PC-3 (cell line): ENCODE data around the gene GABARAPL2. TPM values are rescaled to one million over a fixed set of nuclear protein-coding genes. Genes with fewer than 3 reads are reported as not detected.

Experiments
- ATAC-seq: fragments of 200-7000 bp; cut with Tn5 transposase; 2 replicates; pipeline ENCODE4 v1.9.1; 2020; ENCODE audit warnings: mild to moderate bottlenecking, moderate library complexity
- BruUV-seq: library from RNA; stranded (reverse); fragments of 400-500 nt; replicated peaks from 2 replicates; lab custom pipeline; 2021; lab: Mats Ljungman, UMichigan
- CTCF ChIA-PET: fragments of 300-600 bp; sonication (Branson Sonifier 250); formaldehyde crosslinking; loops from one replicate; lab custom pipeline; 2022; ENCODE audit warnings: antibody characterized with exemption; lab: Charles Lee
- POLR2A ChIA-PET: fragments of 300-600 bp; sonication (Branson Sonifier 250); formaldehyde crosslinking; loops from one replicate; lab custom pipeline; 2022; ENCODE audit warnings: antibody characterized with exemption; ENCODE audit not compliant: unreplicated experiment; lab: Charles Lee
- DNase-seq: peaks from one replicate; pipeline ENCODE4 v3.0.0-alpha.2; 2015
- H2AFZ ChIP-seq: fragments of 300-600 bp; sonication (generic); 2 replicates; pipeline ENCODE4 v1.6.0; 2016; ENCODE audit warnings: antibody characterized with exemption, low read length
- H3F3A ChIP-seq: fragments of 300-600 bp; sonication (generic); one replicate; pipeline ENCODE4 v1.6.0; 2017; ENCODE audit warnings: antibody characterized with exemption, low read length, control low read depth, mild to moderate bottlenecking; ENCODE audit not compliant: unreplicated experiment
- H3K27ac ChIP-seq: fragments of 300-600 bp; sonication (generic); 2 replicates; pipeline ENCODE4 v1.5.1; 2016; ENCODE audit warnings: mild to moderate bottlenecking, low read length
- H3K27me3 ChIP-seq: fragments of 300-600 bp; sonication (generic); 2 replicates; pipeline ENCODE4 v1.6.1; 2016; ENCODE audit warnings: low read length, mixed read lengths
- H3K36me3 ChIP-seq: fragments of 300-600 bp; sonication (generic); 2 replicates; pipeline ENCODE4 v1.6.1; 2016; ENCODE audit warnings: low read depth, mixed run types, low read length, mixed read lengths
- H3K4me1 ChIP-seq: fragments of 300-600 bp; sonication (generic); 2 replicates; pipeline ENCODE4 v1.5.1; 2016; ENCODE audit warnings: low read length; ENCODE audit not compliant: insufficient read depth
- H3K4me2 ChIP-seq: fragments of 300-600 bp; sonication (generic); 2 replicates; pipeline ENCODE4 v1.6.0; 2016; ENCODE audit warnings: low read length
- H3K4me3 ChIP-seq: fragments of 300-600 bp; sonication (generic); 2 replicates; pipeline ENCODE4 v1.5.1; 2016; ENCODE audit warnings: mild to moderate bottlenecking, low read length, mixed read lengths
- H3K79me2 ChIP-seq: fragments of 300-600 bp; sonication (generic); 2 replicates; pipeline ENCODE4 v1.6.1; 2017; ENCODE audit warnings: low read length, mixed read lengths
- H3K9ac ChIP-seq: fragments of 300-600 bp; sonication (generic); 2 replicates; pipeline ENCODE4 v1.6.0; 2016; ENCODE audit warnings: mild to moderate bottlenecking, low read length
- H3K9me2 ChIP-seq: fragments of 300-600 bp; sonication (generic); replicated peaks from 2 replicates; pipeline ENCODE4 v1.6.1; 2016; ENCODE audit warnings: mixed run types, low read length, mixed read lengths
- H3K9me3 ChIP-seq: fragments of 300-600 bp; sonication (generic); 2 replicates; pipeline ENCODE4 v1.6.1; 2016; ENCODE audit warnings: low read length, mixed read lengths
- H4K20me1 ChIP-seq: fragments of 300-600 bp; sonication (generic); 2 replicates; pipeline ENCODE4 v1.6.1; 2016; ENCODE audit warnings: low read length, mixed read lengths
- EZH2 ChIP-seq: fragments of 300-600 bp; sonication (generic); IDR thresholded peaks from one replicate; pipeline ENCODE4 v1.6.1; 2017; ENCODE audit warnings: antibody characterized with exemption, mild to moderate bottlenecking, low read length; ENCODE audit not compliant: unreplicated experiment
- EZH2phosphoT487 ChIP-seq: fragments of 300-600 bp; sonication (generic); IDR thresholded peaks from 2 replicates; pipeline ENCODE4 v1.6.1; 2018; ENCODE audit warnings: mild to moderate bottlenecking, antibody characterized with exemption, low read length, borderline replicate concordance
- intact Hi-C: fragments of 100-400 bp; cut with micrococcal nuclease; formaldehyde crosslinking; loops from 2 replicates; pipeline ENCODE4 v1.9.0; 2023
- total RNA-seq: library from RNA; depleted of rRNA; stranded (reverse); fragments of >200 nt; gene quantifications from 2 replicates; pipeline ENCODE4 v1.2.3, GENCODE V29; 2014
- TF ChIP-seq, protein P1 (sequence below): fragments of 300-600 bp; sonication (generic); conservative IDR thresholded peaks from 2 replicates; pipeline ENCODE4 v1.5.1; 2017; ENCODE audit warnings: antibody characterized with exemption, low read depth, mild to moderate bottlenecking, low read length

GABARAPL2 gene
- total RNA-seq, 1 experiment from 2014 or later = 24.7 TPM

GRCh38 chr16:75526032-75526790 lies 40.0 kb upstream of the GABARAPL2 start:
- ChIA-PET CTCF (no interaction called here), POLR2A (no interaction called here)
- Histone ChIP-seq H3K27ac (no peak overlapping the region), H3K4me1 (no peaks in the 10 kb centered on the region), H3K79me2 (no peaks in the 10 kb centered on the region), H3K9me3 (no peaks in the 10 kb centered on the region), H3K9me2 (no peaks in the 10 kb centered on the region), H3K4me3 (no peak overlapping the region), H3K9ac (no peak overlapping the region), H3K27me3 (no peaks in the 10 kb centered on the region), H3K4me2 (no peak overlapping the region), H2AFZ (no peak overlapping the region), H3F3A (no peaks in the 10 kb centered on the region), H3K36me3 (no peaks in the 10 kb centered on the region), H4K20me1 (no peaks in the 10 kb centered on the region)
- TF ChIP-seq EZH2 (no peak), EZH2phosphoT487 (no peak)
- TF ChIP-seq, protein P1, sequence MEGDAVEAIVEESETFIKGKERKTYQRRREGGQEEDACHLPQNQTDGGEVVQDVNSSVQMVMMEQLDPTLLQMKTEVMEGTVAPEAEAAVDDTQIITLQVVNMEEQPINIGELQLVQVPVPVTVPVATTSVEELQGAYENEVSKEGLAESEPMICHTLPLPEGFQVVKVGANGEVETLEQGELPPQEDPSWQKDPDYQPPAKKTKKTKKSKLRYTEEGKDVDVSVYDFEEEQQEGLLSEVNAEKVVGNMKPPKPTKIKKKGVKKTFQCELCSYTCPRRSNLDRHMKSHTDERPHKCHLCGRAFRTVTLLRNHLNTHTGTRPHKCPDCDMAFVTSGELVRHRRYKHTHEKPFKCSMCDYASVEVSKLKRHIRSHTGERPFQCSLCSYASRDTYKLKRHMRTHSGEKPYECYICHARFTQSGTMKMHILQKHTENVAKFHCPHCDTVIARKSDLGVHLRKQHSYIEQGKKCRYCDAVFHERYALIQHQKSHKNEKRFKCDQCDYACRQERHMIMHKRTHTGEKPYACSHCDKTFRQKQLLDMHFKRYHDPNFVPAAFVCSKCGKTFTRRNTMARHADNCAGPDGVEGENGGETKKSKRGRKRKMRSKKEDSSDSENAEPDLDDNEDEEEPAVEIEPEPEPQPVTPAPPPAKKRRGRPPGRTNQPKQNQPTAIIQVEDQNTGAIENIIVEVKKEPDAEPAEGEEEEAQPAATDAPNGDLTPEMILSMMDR = no peak
- DNase-seq (no peak), ATAC-seq (no peak)
- intact Hi-C loops = no loop called here
- BruUV-seq = no TSS peak

DNA sequence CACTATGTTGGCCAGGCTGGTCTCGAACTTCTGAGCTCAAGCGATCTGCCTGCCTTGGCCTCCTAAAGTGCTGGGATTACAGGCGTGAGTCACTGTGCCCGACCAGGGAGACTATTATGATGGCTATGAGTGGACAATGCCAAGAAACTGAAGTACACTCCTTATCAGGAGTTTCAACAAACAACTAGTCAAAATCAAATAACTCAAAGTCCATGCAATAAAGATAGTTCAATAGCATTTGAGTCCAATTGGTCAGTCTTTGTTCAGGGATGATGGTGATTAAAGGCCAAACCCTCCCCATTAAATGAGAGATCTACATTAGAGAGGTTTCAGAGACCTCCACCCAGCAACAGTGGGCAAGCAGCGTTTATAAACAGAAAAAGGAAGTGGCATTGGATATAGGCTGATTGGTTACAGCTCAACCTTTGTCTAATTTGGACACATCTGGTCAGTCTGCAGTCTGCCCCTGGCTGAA lies 38.3 kb upstream of the GABARAPL2 start:
- Histone ChIP-seq H3K9me3 (no peaks in the 10 kb centered on the region), H3K4me1 (no peaks in the 10 kb centered on the region), H3K27me3 (no peaks in the 10 kb centered on the region), H4K20me1 (no peaks in the 10 kb centered on the region), H3F3A (no peaks in the 10 kb centered on the region), H3K27ac (no peak overlapping the region), H3K9me2 (no peaks in the 10 kb centered on the region), H3K4me2 (no peak overlapping the region), H3K36me3 (no peaks in the 10 kb centered on the region), H2AFZ (no peak overlapping the region), H3K79me2 (no peaks in the 10 kb centered on the region), H3K9ac (no peak overlapping the region), H3K4me3 (no peak overlapping the region)
- no peak for ATAC-seq
- TF ChIP-seq EZH2 (no peak), EZH2phosphoT487 (no peak)
- TF ChIP-seq, protein P1 = no peak
- POLR2A ChIA-PET = no interaction called here
- no peak for DNase-seq
- CTCF ChIA-PET = no interaction called here
- intact Hi-C loops = no loop called here
- no TSS peak for BruUV-seq
